ENCODE measurements around the gene SEC24C. TPM values are rescaled to one million over a fixed set of nuclear protein-coding genes. Genes with fewer than 3 reads are reported as not detected.

SEC24C gene
- total RNA-seq, 4 donors from 2014 or later, result 42.4 to 61.3 (median 53.5) TPM

DNA sequence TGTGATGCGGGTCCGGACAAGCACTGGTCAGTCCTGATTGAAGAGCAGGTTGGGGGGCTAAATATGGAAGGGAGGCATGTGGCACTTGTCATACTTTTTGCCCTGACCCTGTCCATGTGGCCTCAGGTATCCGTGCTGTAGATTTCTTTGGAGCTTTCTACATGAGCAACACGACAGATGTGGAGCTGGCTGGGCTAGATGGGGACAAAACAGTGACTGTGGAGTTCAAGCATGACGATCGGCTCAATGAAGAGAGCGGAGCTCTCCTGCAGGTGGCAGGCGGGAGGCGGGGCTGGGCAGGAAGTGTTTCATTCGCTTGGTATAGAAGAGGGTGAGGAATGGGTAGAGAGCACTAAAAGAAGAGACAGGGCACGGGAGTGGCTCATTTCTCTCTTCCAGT lies 24.7 kb downstream of the SEC24C start:
- Histone ChIP-seq H3K27me3 (no peaks in the 10 kb centered on the region), H3K9me3 (no peaks in the 10 kb centered on the region), H3K4me3 (no peak overlapping the region), H3K4me1 (peaks cover 12 to 19% (median 16%) of the 10 kb centered on the region in 4 donors), H3K27ac (replicated peaks in 1 of 4) (no peak overlapping the region), H3K36me3 (peaks cover 69 to 78% (median 77%) of the 10 kb centered on the region in 4 donors)
- intact Hi-C loops (cut with DNase I), result no loop called here
- WGBS, result 80% methylated on average over 11 of the region's 11 CpGs
- no peak for DNase-seq (ENCODE audit: extremely low spot score)
- TF ChIP-seq POLR2AphosphoS5 (IDR thresholded peaks at IDR 0.05) (no peak), EP300 (IDR thresholded peaks at IDR 0.05) (no peak), POLR2A (IDR thresholded peaks at IDR 0.05; ENCODE audit: low read depth) (no peak)
- TF ChIP-seq, protein P1, sequence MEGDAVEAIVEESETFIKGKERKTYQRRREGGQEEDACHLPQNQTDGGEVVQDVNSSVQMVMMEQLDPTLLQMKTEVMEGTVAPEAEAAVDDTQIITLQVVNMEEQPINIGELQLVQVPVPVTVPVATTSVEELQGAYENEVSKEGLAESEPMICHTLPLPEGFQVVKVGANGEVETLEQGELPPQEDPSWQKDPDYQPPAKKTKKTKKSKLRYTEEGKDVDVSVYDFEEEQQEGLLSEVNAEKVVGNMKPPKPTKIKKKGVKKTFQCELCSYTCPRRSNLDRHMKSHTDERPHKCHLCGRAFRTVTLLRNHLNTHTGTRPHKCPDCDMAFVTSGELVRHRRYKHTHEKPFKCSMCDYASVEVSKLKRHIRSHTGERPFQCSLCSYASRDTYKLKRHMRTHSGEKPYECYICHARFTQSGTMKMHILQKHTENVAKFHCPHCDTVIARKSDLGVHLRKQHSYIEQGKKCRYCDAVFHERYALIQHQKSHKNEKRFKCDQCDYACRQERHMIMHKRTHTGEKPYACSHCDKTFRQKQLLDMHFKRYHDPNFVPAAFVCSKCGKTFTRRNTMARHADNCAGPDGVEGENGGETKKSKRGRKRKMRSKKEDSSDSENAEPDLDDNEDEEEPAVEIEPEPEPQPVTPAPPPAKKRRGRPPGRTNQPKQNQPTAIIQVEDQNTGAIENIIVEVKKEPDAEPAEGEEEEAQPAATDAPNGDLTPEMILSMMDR (IDR thresholded peaks at IDR 0.05), result no peak

- DNase-seq (ENCODE audit: extremely low spot score), result no peak
- Histone ChIP-seq H3K9me3 (no peaks in the 10 kb centered on the region), H3K27me3 (no peaks in the 10 kb centered on the region), H3K4me3 (no peak overlapping the region), H3K4me1 (peaks cover 17 to 24% (median 21%) of the 10 kb centered on the region in 4 donors), H3K27ac (replicated peaks in 1 of 4) (no peak overlapping the region), H3K36me3 (peaks cover 64 to 72% (median 72%) of the 10 kb centered on the region in 4 donors)
- WGBS, result 97% methylated on average over 5 of the region's 5 CpGs
- intact Hi-C loops (cut with DNase I), result no loop called here
- no peak for TF ChIP-seq POLR2AphosphoS5 (IDR thresholded peaks at IDR 0.05)
- no peak for TF ChIP-seq EP300 (IDR thresholded peaks at IDR 0.05)
- TF ChIP-seq, protein P1 (IDR thresholded peaks at IDR 0.05), result no peak
- no peak for TF ChIP-seq POLR2A (IDR thresholded peaks at IDR 0.05; ENCODE audit: low read depth)
Observed at GRCh38 chr10:73769396-73769795, 25.2 kb downstream of the SEC24C start.

DNA sequence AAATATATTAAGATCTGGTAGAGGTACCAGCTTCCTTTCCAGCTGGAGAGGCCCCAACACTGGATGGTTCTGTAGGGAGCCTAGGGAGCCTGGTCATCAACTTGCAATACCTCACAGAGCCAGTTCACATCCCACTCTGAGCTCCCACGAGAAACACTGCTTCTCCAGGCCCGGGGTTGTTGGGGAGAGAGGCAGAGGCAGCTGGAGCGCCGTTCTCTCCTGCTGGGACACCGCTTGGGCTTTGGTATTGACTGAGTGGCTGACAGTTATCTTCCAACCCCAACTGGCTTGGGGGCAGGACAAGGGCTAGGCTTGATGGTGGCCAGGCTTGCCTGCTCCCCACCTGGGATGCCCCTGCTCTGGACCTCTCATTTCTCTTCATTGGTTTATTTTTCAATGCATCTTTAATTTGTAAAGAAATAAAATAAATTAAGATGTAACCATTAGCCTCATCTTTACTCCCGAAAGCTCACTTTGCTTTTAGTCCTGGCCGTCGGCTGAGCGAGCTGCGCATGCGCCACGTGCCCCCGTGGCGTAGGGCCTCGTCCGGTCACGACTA lies 27.6 kb downstream of the SEC24C start:
- peak overlapping the region; percentile 92 to 98 (median 96) for H3K27ac ChIP-seq (replicated peaks in 1 of 4)
- no peaks in the 10 kb centered on the region for H3K27me3 ChIP-seq
- H3K36me3 ChIP-seq, result peaks cover 41 to 65% (median 61%) of the 10 kb centered on the region in 4 donors
- 14% methylated on average over 17 of the region's 17 CpGs for WGBS
- TF ChIP-seq POLR2AphosphoS5 (IDR thresholded peaks at IDR 0.05) (no peak), EP300 (IDR thresholded peaks at IDR 0.05) (no peak), POLR2A (IDR thresholded peaks at IDR 0.05; ENCODE audit: low read depth) (no peak)
- TF ChIP-seq, protein P1 (IDR thresholded peaks at IDR 0.05), result no peak
- peak; percentile 95 for DNase-seq (ENCODE audit: extremely low spot score)
- peak overlapping the region; percentile 71 to 95 (median 82) for H3K4me3 ChIP-seq
- intact Hi-C loops (cut with DNase I), result no loop called here
- H3K9me3 ChIP-seq, result no peaks in the 10 kb centered on the region
- peaks cover 29 to 37% (median 35%) of the 10 kb centered on the region in 4 donors for H3K4me1 ChIP-seq

DNA sequence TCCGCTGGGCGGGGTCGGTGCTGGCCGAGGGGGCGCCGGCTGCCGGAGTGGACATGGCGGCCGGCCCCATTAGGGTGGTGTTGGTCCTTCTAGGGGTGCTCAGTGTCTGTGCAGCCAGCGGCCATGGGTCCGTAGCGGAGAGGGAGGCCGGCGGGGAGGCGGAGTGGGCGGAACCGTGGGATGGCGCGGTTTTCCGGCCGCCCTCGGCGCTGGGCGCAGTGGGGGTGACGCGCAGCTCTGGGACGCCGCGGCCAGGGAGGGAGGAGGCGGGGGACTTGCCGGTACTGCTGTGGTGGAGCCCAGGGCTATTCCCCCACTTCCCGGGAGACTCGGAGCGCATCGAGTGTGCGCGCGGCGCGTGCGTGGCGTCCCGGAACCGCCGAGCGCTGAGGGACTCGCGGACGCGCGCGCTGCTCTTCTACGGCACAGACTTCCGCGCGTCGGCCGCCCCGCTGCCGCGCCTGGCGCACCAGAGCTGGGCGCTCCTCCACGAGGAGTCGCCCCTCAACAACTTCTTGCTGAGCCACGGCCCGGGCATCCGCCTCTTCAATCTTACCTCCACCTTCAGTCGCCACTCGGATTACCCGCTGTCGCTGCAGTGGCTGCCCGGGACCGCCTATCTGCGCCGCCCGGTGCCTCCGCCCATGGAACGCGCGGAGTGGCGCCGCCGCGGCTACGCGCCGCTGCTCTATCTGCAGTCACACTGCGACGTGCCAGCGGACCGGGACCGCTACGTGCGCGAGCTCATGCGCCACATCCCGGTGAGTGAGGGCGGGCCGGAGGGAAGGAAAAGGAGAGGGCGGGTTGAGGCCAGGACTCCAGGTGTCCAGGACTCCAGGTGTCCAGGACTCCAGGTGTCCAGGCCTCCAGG lies 28.3 kb downstream of the SEC24C start:
- peak; percentile 93 for DNase-seq (ENCODE audit: extremely low spot score)
- peak; percentile 95 to 97 for TF ChIP-seq POLR2AphosphoS5 (IDR thresholded peaks at IDR 0.05)
- TF ChIP-seq POLR2A (IDR thresholded peaks at IDR 0.05; ENCODE audit: low read depth), result peak; percentile 88
- TF ChIP-seq EP300 (IDR thresholded peaks at IDR 0.05), result no peak
- TF ChIP-seq, protein P1 (IDR thresholded peaks at IDR 0.05), result peak in 2 of 3 experiments; percentile 12 to 19
- Histone ChIP-seq H3K27ac (replicated peaks in 1 of 4) (peak overlapping the region; percentile 92 to 98 (median 96)), H3K36me3 (peaks cover 34 to 63% (median 56%) of the 10 kb centered on the region in 4 donors), H3K4me1 (peaks cover 29 to 37% (median 35%) of the 10 kb centered on the region in 4 donors), H3K27me3 (no peaks in the 10 kb centered on the region), H3K9me3 (no peaks in the 10 kb centered on the region), H3K4me3 (peak overlapping the region; percentile 71 to 95 (median 82))
- 0% methylated on average over 7 of the region's 101 CpGs for WGBS
- intact Hi-C loops (cut with DNase I), result no loop called here

Data from esophagus muscularis mucosa (tissue), 4 donors.